HEK293 (cell line): ENCODE measurements around the gene DFFA.

ENCODE experiments used
- CTCF ChIA-PET: fragments of 350-600 bp; formaldehyde crosslinking; extraction: SDS; loops from one replicate; lab custom pipeline; 2021; ENCODE audit warnings: antibody characterized with exemption; lab: Yijun Ruan, JAX
- POLR2A ChIA-PET: fragments of 300-600 bp; formaldehyde crosslinking; extraction: SDS; loops from one replicate; lab custom pipeline; 2020; ENCODE audit warnings: antibody characterized with exemption, inconsistent platforms; lab: Yijun Ruan, JAX
- H3K27ac ChIP-seq: fragments of 200-500 bp; sonication (Bioruptor generic); 2 replicates; pipeline ENCODE4 v1.5.1; 2014; ENCODE audit warnings: low read depth, low read length, control low read depth, inconsistent platforms; ENCODE audit errors: extremely low read depth
- H3K36me3 ChIP-seq, 2 experiments: fragments of 200-500 bp in 1 of 2; sonication (Bioruptor generic) in 1 of 2; 1 replicate in 1 of 2; 2 replicates in 1 of 2; pipeline ENCODE4 v1.5.1; 2014 to 2017; ENCODE audit warnings: inconsistent platforms in 2 of 2, low read length in 2 of 2; ENCODE audit not compliant: control insufficient read depth in 2 of 2, insufficient read depth in 1 of 2
- H3K4me1 ChIP-seq: fragments of 200-500 bp; sonication (Bioruptor generic); 2 replicates; pipeline ENCODE4 v1.5.1; 2014; ENCODE audit warnings: mild to moderate bottlenecking, low read length, inconsistent platforms; ENCODE audit not compliant: control insufficient read depth, insufficient read depth
- H3K4me3 ChIP-seq: 2 replicates; pipeline ENCODE4 v1.5.1; 2011; ENCODE audit warnings: low read depth, mild to moderate bottlenecking, control low read depth, low read length, moderate library complexity
- H3K9me3 ChIP-seq: fragments of 200-500 bp; sonication (Bioruptor generic); 2 replicates; pipeline ENCODE4 v1.5.1; 2014; ENCODE audit warnings: low read depth, low read length, inconsistent platforms; ENCODE audit not compliant: control insufficient read depth, insufficient read depth
- FEZF1 ChIP-seq: fragments of 450-650 bp; formaldehyde crosslinking; IDR thresholded peaks from 2 replicates; pipeline ENCODE4 v1.5.1; 2016; ENCODE audit warnings: missing biosample characterization, missing genetic modification characterization
- MEIS1 ChIP-seq: sonication (generic); formaldehyde crosslinking; IDR thresholded peaks from 2 replicates; pipeline ENCODE4 v1.8.1; 2022; ENCODE audit warnings: missing genetic modification reagents, mild to moderate bottlenecking, borderline replicate concordance
- PRDM4 ChIP-seq: fragments of 450-650 bp; formaldehyde crosslinking; IDR thresholded peaks from 2 replicates; pipeline ENCODE4 v1.5.1; 2017; ENCODE audit warnings: missing biosample characterization, missing genetic modification characterization
- PRDM6 ChIP-seq: fragments of 450-650 bp; formaldehyde crosslinking; IDR thresholded peaks from 2 replicates; pipeline ENCODE4 v1.5.1; 2017; ENCODE audit warnings: missing biosample characterization, missing genetic modification characterization
- SCRT2 ChIP-seq: fragments of 450-650 bp; formaldehyde crosslinking; IDR thresholded peaks from 2 replicates; pipeline ENCODE4 v1.5.1; 2016; ENCODE audit warnings: missing biosample characterization, missing genetic modification characterization
- TRIM28 ChIP-seq: IDR thresholded peaks from 2 replicates; pipeline ENCODE4 v1.6.1; 2011; ENCODE audit warnings: low read length, control low read depth, borderline replicate concordance
- ZNF112 ChIP-seq: fragments of 450-650 bp; formaldehyde crosslinking; IDR thresholded peaks from 2 replicates; pipeline ENCODE4 v1.5.0; 2017; ENCODE audit warnings: missing biosample characterization, missing genetic modification characterization
- ZNF16 ChIP-seq: fragments of 450-650 bp; formaldehyde crosslinking; IDR thresholded peaks from 2 replicates; pipeline ENCODE4 v1.5.1; 2016; ENCODE audit warnings: low read depth, missing biosample characterization, missing genetic modification characterization
- ZNF26 ChIP-seq: fragments of 450-650 bp; formaldehyde crosslinking; IDR thresholded peaks from 2 replicates; pipeline ENCODE4 v1.5.1; 2016; ENCODE audit warnings: missing biosample characterization, missing genetic modification characterization
- ZNF274 ChIP-seq, 2 experiments: fragments of 200-500 bp in 1 of 2; fragments of 450-650 bp in 1 of 2; sonication (Bioruptor generic) in 1 of 2; formaldehyde crosslinking in 1 of 2; IDR thresholded peaks; 2 replicates each; pipeline versions ENCODE4 v1.5.1 to v1.6.1; 2014 to 2016; ENCODE audit warnings: borderline replicate concordance in 1 of 2, inconsistent platforms in 1 of 2, low read length in 1 of 2, missing biosample characterization in 1 of 2, missing genetic modification characterization in 1 of 2
- ZNF350 ChIP-seq: fragments of 450-650 bp; formaldehyde crosslinking; IDR thresholded peaks from 2 replicates; pipeline ENCODE4 v1.5.0; 2017; ENCODE audit warnings: missing biosample characterization, mild to moderate bottlenecking, missing genetic modification characterization
- ZNF362 ChIP-seq: fragments of 450-650 bp; formaldehyde crosslinking; IDR thresholded peaks from 2 replicates; pipeline ENCODE4 v1.5.1; 2016; ENCODE audit warnings: missing biosample characterization, missing genetic modification characterization
- ZNF501 ChIP-seq: fragments of 450-650 bp; formaldehyde crosslinking; IDR thresholded peaks from 2 replicates; pipeline ENCODE4 v1.5.1; 2016; ENCODE audit warnings: missing biosample characterization, missing genetic modification characterization
- ZNF513 ChIP-seq: fragments of 450-650 bp; IDR thresholded peaks from 2 replicates; pipeline ENCODE4 v1.5.1; 2018; ENCODE audit warnings: missing biosample characterization, missing genetic modification characterization
- ZNF580 ChIP-seq: fragments of 450-650 bp; formaldehyde crosslinking; IDR thresholded peaks from 2 replicates; pipeline ENCODE4 v1.5.1; 2016; ENCODE audit warnings: missing biosample characterization, missing genetic modification characterization
- ZNF654 ChIP-seq: fragments of 450-650 bp; formaldehyde crosslinking; IDR thresholded peaks from 2 replicates; pipeline ENCODE4 v1.5.1; 2016; ENCODE audit warnings: low read depth, missing biosample characterization, missing genetic modification characterization
- ZNF664 ChIP-seq: fragments of 450-650 bp; formaldehyde crosslinking; IDR thresholded peaks from 2 replicates; pipeline ENCODE4 v1.5.1; 2016; ENCODE audit warnings: missing biosample characterization, missing genetic modification characterization
- ZNF704 ChIP-seq: fragments of 450-650 bp; formaldehyde crosslinking; IDR thresholded peaks from 2 replicates; pipeline ENCODE4 v1.5.1; 2016; ENCODE audit warnings: missing biosample characterization, missing genetic modification characterization

DFFA gene

GRCh38 chr1:10433790-10434189, 38.5 kb downstream of the DFFA start (continued):
- no peak for TF ChIP-seq ZNF274 (IDR thresholded peaks at IDR 0.05; ENCODE audit: low read length)
- no peak for TF ChIP-seq ZNF274 (tag by site-specific recombination; IDR thresholded peaks at IDR 0.05; ENCODE audit: borderline replicate concordance)
- no peak for TF ChIP-seq ZNF501
- TF ChIP-seq TRIM28: no peak
- no peak for TF ChIP-seq ZNF112
- TF ChIP-seq ZNF26 (tag by site-specific recombination): no peak

- H3K36me3 ChIP-seq: peaks cover 0 to 27% of the 10 kb centered on the region in 2 experiments; a peak in 2 of 3 replicates
- no peak overlapping the region for H3K27ac ChIP-seq
- no peak overlapping the region for H3K4me3 ChIP-seq
- no peak for TF ChIP-seq ZNF664 (tag by site-specific recombination)
- TF ChIP-seq SCRT2 (tag by site-specific recombination): peak; percentile 58; the same call in 1 of the 2 replicates
- TF ChIP-seq ZNF513: no peak
- TF ChIP-seq ZNF350: no peak
- 0 out of 2 replicates have a peak, but pooled peaks have one; percentile 14 for TF ChIP-seq PRDM6
- 0 out of 2 replicates have a peak, but pooled peaks have one; percentile 8 for TF ChIP-seq FEZF1 (tag by site-specific recombination)
- TF ChIP-seq ZNF16 (tag by site-specific recombination): no peak
- TF ChIP-seq ZNF26 (tag by site-specific recombination): no peak
- TF ChIP-seq MEIS1: no peak
- no peak for TF ChIP-seq PRDM4 (tag by site-specific recombination)
- no peak for TF ChIP-seq ZNF654
- no peak for TF ChIP-seq ZNF704 (tag by site-specific recombination)
- no peak for TF ChIP-seq ZNF362 (tag by site-specific recombination)
- TF ChIP-seq ZNF580 (tag by site-specific recombination): no peak
- TF ChIP-seq, all 188 proteins: peak for 3
- CTCF ChIA-PET: interaction anchor here (0.5 to 9.3 kb wide), 3 partner anchors 32 to 62 kb away, joined by 4 to 148 read pairs (median 6); no protein-coding TSS in a partner anchor
- Histone ChIP-seq H3K4me1 (no peaks in the 10 kb centered on the region), H3K9me3 (no peaks in the 10 kb centered on the region)
- POLR2A ChIA-PET: no interaction called here
Observed at GRCh38 chr1:10432910-10433700, 39.2 kb downstream of the DFFA start.
